ENCODE results near the gene ABLIM2.

Gene ABLIM2

GRCh38 chr4:8004066-8004465 is 154.5 kb downstream of the ABLIM2 start:
- TF ChIP-seq CTCF (IDR thresholded peaks at IDR 0.05): no peak

GRCh38 chr4:8002525-8003309 is 155.9 kb downstream of the ABLIM2 start:
- TF ChIP-seq CTCF (IDR thresholded peaks at IDR 0.05): no peak

GRCh38 chr4:8001564-8002355 is 156.9 kb downstream of the ABLIM2 start:
- no peak for TF ChIP-seq CTCF (IDR thresholded peaks at IDR 0.05)

GRCh38 chr4:8000721-8001491 is 157.7 kb downstream of the ABLIM2 start:
- TF ChIP-seq CTCF (IDR thresholded peaks at IDR 0.05): no peak

- TF ChIP-seq CTCF (IDR thresholded peaks at IDR 0.05): no peak
Measured at GRCh38 chr4:8000247-8000646, 158.4 kb downstream of the ABLIM2 start.

- no peak for TF ChIP-seq CTCF (IDR thresholded peaks at IDR 0.05)
Measured at GRCh38 chr4:7999695-8000094, 158.9 kb downstream of the ABLIM2 start.

GRCh38 chr4:7999279-7999678 is 159.3 kb downstream of the ABLIM2 start:
- TF ChIP-seq CTCF (IDR thresholded peaks at IDR 0.05): no peak
